Measurements from ENCODE around the gene A2ML1. TPM values are rescaled to one million over a fixed set of nuclear protein-coding genes. Genes with fewer than 3 reads are reported as not detected.

Gene A2ML1
- total RNA-seq (2022; extraction: Qiagen RNA extraction; ENCODE audit: low read depth) = not detected in 5 replicates

DNA sequence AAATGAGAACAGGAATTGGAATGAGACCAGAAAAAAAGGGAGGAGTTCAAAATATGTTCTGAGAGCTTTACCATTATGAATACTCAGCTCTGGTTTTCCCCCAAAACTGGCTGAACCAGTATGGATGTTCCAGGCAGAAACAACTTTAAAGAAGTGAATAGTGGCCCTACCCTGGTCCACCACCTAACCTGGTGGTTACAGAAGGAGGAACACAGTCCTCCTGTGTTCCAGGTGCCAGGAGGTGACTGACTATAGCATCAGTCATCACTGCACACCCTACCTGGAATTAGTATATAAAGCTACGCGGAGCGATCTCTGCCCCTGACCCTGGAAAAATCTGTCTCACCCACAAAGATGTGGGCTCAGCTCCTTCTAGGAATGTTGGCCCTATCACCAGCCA, at the start of gene A2ML1:
A2ML1 (plus strand) TSS at position 324 of the 400 bp plus-strand sequence; CDS start at position 355, 31 bp downstream.

DNA sequence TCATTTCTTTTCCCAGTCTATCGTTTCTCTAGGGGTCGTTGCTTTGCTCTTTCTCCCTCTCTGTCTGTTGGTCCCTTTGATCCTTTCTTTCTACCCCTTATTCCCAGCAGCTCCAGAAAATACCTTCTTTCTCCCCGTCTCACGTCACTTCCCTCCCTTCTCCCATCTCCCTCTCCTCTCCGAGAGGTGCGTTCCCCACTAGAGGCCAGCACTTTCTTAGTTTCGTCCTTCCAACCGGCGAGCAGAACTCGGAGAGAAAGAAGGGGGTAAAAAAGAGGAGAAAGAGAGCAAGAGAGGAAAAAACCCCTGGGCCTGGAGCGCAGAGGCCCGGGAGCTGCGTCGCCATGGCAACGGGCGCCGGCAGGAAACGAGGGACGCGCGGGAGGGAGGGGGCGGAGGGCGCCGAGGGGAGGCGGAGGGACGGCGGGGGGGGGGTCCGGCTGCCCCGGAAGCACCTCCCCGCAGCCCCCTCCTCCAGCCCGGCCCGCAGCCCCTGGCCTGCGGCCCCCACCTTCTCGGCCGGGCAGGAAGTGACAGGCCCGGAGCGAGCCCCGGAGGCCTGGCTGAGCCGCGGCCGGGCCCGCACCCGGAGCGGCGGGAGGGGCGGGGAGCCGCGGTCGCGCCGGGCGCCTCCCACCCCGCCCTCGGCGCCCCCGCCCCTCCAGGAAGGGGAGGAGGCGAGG, 91.8 kb downstream of the A2ML1 start, which contains the start of gene PHC1:
PHC1 (plus strand) TSS at position 477 of the 683 bp plus-strand sequence. CDS start 3,169 bp downstream, outside the sequence.

Other genes starting within 250 kb of the A2ML1 start
- gene AICDA, start 209.8 kb upstream of the A2ML1 start, total RNA-seq (2022; extraction: Qiagen RNA extraction; ENCODE audit: low read depth) = 0.08 to 0.17 TPM (median 0.09 TPM) in 3 of 5 replicates, not detected in the others
- 0.17 to 0.36 TPM (median 0.26 TPM) in 3 of 5 replicates, not detected in the others for gene MFAP5, start 159.8 kb upstream of the A2ML1 start, total RNA-seq (2022; extraction: Qiagen RNA extraction; ENCODE audit: low read depth)
- gene RIMKLB, start 124.6 kb upstream of the A2ML1 start, total RNA-seq (2022; extraction: Qiagen RNA extraction; ENCODE audit: low read depth) = 14.2 to 17.9 TPM (median 16.4 TPM) in 5 replicates
- 7.4 to 12.3 TPM (median 10.1 TPM) in 5 replicates for gene PHC1, start 91.9 kb downstream of the A2ML1 start, total RNA-seq (2022; extraction: Qiagen RNA extraction; ENCODE audit: low read depth)
- 153 to 182 TPM (median 161 TPM) in 5 replicates for gene M6PR, start 127.0 kb downstream of the A2ML1 start, total RNA-seq (2022; extraction: Qiagen RNA extraction; ENCODE audit: low read depth)
- 1.1 to 1.9 TPM (median 1.5 TPM) in 5 replicates for gene KLRG1, start 166.9 kb downstream of the A2ML1 start, total RNA-seq (2022; extraction: Qiagen RNA extraction; ENCODE audit: low read depth)